ENCODE measurements around the gene SLC17A2. TPM values are rescaled to one million over a fixed set of nuclear protein-coding genes. Genes with fewer than 3 reads are reported as not detected.

Gene SLC17A2
- total and polyA plus RNA-seq, 10 donors, result not detected

DNA sequence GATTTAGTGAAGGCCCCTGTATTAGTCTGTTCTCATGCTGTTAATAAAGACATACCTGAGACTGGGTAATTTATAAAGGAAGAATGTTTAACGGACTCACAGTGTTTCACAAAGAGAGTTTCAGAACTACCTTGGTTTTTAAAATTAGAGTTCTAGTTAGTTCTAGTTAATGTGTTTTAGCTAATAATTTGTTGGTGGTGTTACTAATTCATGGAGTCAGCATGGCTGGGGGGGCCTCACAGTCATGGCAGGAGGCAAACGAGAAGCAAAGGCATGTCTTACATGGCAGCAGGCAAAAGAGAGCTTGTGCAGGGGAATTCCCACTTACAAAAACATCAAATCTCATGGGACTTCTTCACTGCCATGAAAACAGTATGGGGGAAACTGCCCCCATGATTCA lies 44.4 kb downstream of the SLC17A2 start:
- DNase-seq, result no peak
- WGBS, 5 donors, result 91 to 100% (median 95%) methylated on average over 2 of the region's 2 CpGs
- no peak overlapping the region for H3K4me3 ChIP-seq
- no peaks in the 10 kb centered on the region for H3K36me3 ChIP-seq
- TF ChIP-seq, protein P1, sequence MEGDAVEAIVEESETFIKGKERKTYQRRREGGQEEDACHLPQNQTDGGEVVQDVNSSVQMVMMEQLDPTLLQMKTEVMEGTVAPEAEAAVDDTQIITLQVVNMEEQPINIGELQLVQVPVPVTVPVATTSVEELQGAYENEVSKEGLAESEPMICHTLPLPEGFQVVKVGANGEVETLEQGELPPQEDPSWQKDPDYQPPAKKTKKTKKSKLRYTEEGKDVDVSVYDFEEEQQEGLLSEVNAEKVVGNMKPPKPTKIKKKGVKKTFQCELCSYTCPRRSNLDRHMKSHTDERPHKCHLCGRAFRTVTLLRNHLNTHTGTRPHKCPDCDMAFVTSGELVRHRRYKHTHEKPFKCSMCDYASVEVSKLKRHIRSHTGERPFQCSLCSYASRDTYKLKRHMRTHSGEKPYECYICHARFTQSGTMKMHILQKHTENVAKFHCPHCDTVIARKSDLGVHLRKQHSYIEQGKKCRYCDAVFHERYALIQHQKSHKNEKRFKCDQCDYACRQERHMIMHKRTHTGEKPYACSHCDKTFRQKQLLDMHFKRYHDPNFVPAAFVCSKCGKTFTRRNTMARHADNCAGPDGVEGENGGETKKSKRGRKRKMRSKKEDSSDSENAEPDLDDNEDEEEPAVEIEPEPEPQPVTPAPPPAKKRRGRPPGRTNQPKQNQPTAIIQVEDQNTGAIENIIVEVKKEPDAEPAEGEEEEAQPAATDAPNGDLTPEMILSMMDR (IDR thresholded peaks at IDR 0.05 in 8 of 11, conservative IDR thresholded peaks at IDR 0.05 in 3 of 11), result no peak
- TF ChIP-seq POLR2A (IDR thresholded peaks at IDR 0.05) (no peak), POLR2AphosphoS5 (IDR thresholded peaks at IDR 0.05) (no peak)
- no peaks in the 10 kb centered on the region for H3K9me3 ChIP-seq
- intact Hi-C loops (cut with DNase I; ENCODE audit: low total_unique reads), result no loop called here
- peaks cover 0 to 4% (median 0%) of the 10 kb centered on the region in 7 donors for H3K27me3 ChIP-seq (replicated peaks in 1 of 7)
- H3K27ac ChIP-seq, result no peak overlapping the region
- H3K4me1 ChIP-seq, result no peaks in the 10 kb centered on the region

DNA sequence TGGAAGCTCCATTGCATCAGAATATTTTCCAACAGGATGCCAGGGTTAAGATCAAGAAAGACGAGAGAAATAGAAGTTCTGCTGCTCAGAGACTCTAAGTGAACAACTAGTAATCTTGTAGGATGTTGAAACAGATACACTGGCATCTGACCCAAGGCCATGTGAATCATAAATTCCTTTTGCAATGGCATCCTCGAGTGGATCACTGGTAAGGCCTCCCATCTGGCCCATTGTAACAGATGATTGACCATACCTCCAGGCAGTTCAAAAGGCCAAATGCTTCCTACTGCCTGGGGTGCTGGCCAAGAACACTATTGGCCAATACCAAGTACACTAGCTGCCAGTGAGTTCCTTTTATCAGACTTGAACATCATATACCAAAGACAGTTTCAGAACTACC lies 46.5 kb downstream of the SLC17A2 start:
- Histone ChIP-seq H3K36me3 (no peaks in the 10 kb centered on the region), H3K4me1 (no peaks in the 10 kb centered on the region), H3K27me3 (replicated peaks in 1 of 7) (peaks cover 0 to 4% (median 0%) of the 10 kb centered on the region in 7 donors), H3K4me3 (no peak overlapping the region), H3K9me3 (no peaks in the 10 kb centered on the region), H3K27ac (no peak overlapping the region)
- intact Hi-C loops (cut with DNase I; ENCODE audit: low total_unique reads), result no loop called here
- WGBS, 5 donors, result 53 to 65% (median 62%) methylated on average over 2 of the region's 2 CpGs
- DNase-seq, result no peak
- TF ChIP-seq POLR2AphosphoS5 (IDR thresholded peaks at IDR 0.05), result no peak
- no peak for TF ChIP-seq POLR2A (IDR thresholded peaks at IDR 0.05)
- TF ChIP-seq, protein P1 (IDR thresholded peaks at IDR 0.05 in 8 of 11, conservative IDR thresholded peaks at IDR 0.05 in 3 of 11), result no peak

DNA sequence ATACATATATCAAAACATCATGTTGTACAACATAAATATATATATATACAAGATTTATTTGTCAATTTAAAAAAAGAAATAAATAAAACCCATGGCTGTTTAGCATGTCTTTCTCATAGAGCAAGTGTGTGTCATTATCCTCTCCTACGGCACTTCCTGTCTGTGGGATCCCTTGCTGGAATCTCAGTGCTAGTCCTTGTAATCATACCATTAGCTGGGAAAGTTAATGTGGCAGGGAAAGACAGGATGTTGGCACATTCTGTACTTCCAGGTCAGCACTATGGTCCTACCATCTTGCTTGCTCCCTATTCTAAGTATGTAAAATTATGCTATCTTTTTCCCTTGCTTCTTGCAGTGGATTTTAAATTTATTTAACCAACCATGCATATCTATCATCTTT lies 47.0 kb downstream of the SLC17A2 start:
- no peaks in the 10 kb centered on the region for H3K36me3 ChIP-seq
- no peak for DNase-seq
- TF ChIP-seq POLR2A (IDR thresholded peaks at IDR 0.05) (no peak), POLR2AphosphoS5 (IDR thresholded peaks at IDR 0.05) (no peak)
- TF ChIP-seq, protein P1 (IDR thresholded peaks at IDR 0.05 in 8 of 11, conservative IDR thresholded peaks at IDR 0.05 in 3 of 11), result no peak
- H3K4me1 ChIP-seq, result no peaks in the 10 kb centered on the region
- H3K27ac ChIP-seq, result no peak overlapping the region
- WGBS, 5 donors, result 76 to 92% (median 91%) methylated on average over 1 of the region's 1 CpG
- no peaks in the 10 kb centered on the region for H3K9me3 ChIP-seq
- H3K27me3 ChIP-seq (replicated peaks in 1 of 7), result peaks cover 0 to 4% (median 0%) of the 10 kb centered on the region in 7 donors
- H3K4me3 ChIP-seq, result no peak overlapping the region
- intact Hi-C loops (cut with DNase I; ENCODE audit: low total_unique reads), result no loop called here

DNA sequence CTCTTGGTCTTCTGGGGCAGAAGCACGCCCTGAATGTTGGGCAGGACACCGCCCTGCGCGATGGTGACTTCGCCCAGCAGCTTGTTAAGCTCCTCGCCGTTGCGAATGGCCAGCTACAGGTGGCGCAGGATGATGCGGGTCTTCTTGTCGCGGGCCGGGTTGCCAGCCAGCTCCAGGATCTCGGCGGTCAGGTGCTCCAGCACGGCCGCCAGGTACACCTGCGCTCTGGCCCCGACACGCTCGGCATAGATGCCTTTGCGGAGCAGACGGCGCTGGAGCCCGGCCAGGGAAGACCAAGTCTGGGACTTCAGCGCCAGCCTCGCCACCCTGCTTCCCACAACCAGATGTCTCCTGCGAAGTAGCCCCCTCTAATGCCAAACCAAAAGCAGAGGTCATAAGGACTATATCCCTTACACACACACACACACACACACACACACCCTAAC lies 48.4 kb downstream of the SLC17A2 start:
- Histone ChIP-seq H3K4me3 (peak overlapping the region in 4 of 8 donors; percentile 4 to 57 (median 28)), H3K27me3 (replicated peaks in 1 of 7) (peaks cover 0 to 4% (median 0%) of the 10 kb centered on the region in 7 donors), H3K4me1 (no peaks in the 10 kb centered on the region), H3K27ac (no peak overlapping the region), H3K36me3 (no peaks in the 10 kb centered on the region), H3K9me3 (no peaks in the 10 kb centered on the region)
- intact Hi-C loops (cut with DNase I; ENCODE audit: low total_unique reads), result no loop called here
- 34 to 71% (median 60%) methylated on average over 23 to 28 of the region's 28 CpGs for WGBS, 5 donors
- DNase-seq, result peak; percentile 79
- no peak for TF ChIP-seq POLR2A (IDR thresholded peaks at IDR 0.05)
- TF ChIP-seq, protein P1 (IDR thresholded peaks at IDR 0.05 in 8 of 11, conservative IDR thresholded peaks at IDR 0.05 in 3 of 11), result no peak
- TF ChIP-seq POLR2AphosphoS5 (IDR thresholded peaks at IDR 0.05), result no peak

All from spleen (tissue), 11 donors.